HepG2 (cell line): ENCODE data around the gene IL1RL2. TPM values are rescaled to one million over a fixed set of nuclear protein-coding genes. Genes with fewer than 3 reads are reported as not detected.
A peak's percentile ranks its signal among the peaks of the same experiment; 100 is the strongest.

Source experiments
- ADNP ChIP-seq: sonication (generic); formaldehyde crosslinking; IDR thresholded peaks from 2 replicates; pipeline ENCODE4 v1.4.0; 2020; ENCODE audit warnings: missing genetic modification reagents
- ASH2L ChIP-seq: fragments of 300-600, 200-600 bp; sonication (generic); IDR thresholded peaks from 2 replicates; pipeline ENCODE4 v1.7.0; 2017; ENCODE audit warnings: low read depth, mild to moderate bottlenecking, moderate library complexity, mixed read lengths, low read length; ENCODE audit not compliant: insufficient read length
- ELF4 ChIP-seq: sonication (generic); formaldehyde crosslinking; IDR thresholded peaks from 2 replicates; pipeline ENCODE4 v1.5.0; 2020; ENCODE audit warnings: missing genetic modification reagents, mild to moderate bottlenecking, moderate library complexity, borderline replicate concordance
- GTF3A ChIP-seq: sonication (generic); formaldehyde crosslinking; conservative IDR thresholded peaks from 2 replicates; pipeline ENCODE4 v1.4.0; 2020; ENCODE audit warnings: mild to moderate bottlenecking, missing genetic modification reagents
- HNF1B ChIP-seq: sonication (generic); formaldehyde crosslinking; IDR thresholded peaks from 2 replicates; pipeline ENCODE4 v1.5.1; 2020; ENCODE audit warnings: mild to moderate bottlenecking, moderate library complexity, missing genetic modification reagents
- HNF4A ChIP-seq: sonication (generic); formaldehyde crosslinking; IDR thresholded peaks from 2 replicates; pipeline ENCODE4 v1.4.0; 2020; ENCODE audit warnings: missing genetic modification reagents
- MAFG ChIP-seq: sonication (generic); formaldehyde crosslinking; IDR thresholded peaks from 2 replicates; pipeline ENCODE4 v1.5.1; 2020; ENCODE audit warnings: mild to moderate bottlenecking, missing genetic modification reagents
- MAX ChIP-seq: IDR thresholded peaks from 2 replicates; pipeline ENCODE4 v1.6.1; 2012; ENCODE audit warnings: inconsistent platforms
- NFE2L1 ChIP-seq: sonication (generic); formaldehyde crosslinking; IDR thresholded peaks from 2 replicates; pipeline ENCODE4 v1.4.0; 2020; ENCODE audit warnings: missing genetic modification reagents, mild to moderate bottlenecking, borderline replicate concordance
- TEAD3 ChIP-seq: optimal IDR thresholded peaks from 2 replicates; pipeline ENCODE3; 2016; ENCODE audit warnings: borderline replicate concordance
- THAP9 ChIP-seq: sonication (generic); formaldehyde crosslinking; IDR thresholded peaks from 2 replicates; pipeline ENCODE4; 2020; ENCODE audit warnings: missing genetic modification reagents, mild to moderate bottlenecking, borderline replicate concordance
- TOPORS ChIP-seq: sonication (generic); formaldehyde crosslinking; IDR thresholded peaks from 2 replicates; pipeline ENCODE4 v1.8.0; 2023; ENCODE audit warnings: mild to moderate bottlenecking, missing genetic modification reagents
- ZBTB3 ChIP-seq: sonication (generic); formaldehyde crosslinking; IDR thresholded peaks from 2 replicates; pipeline ENCODE4 v1.4.0; 2020; ENCODE audit warnings: low read depth, mild to moderate bottlenecking, moderate library complexity, missing genetic modification reagents, borderline replicate concordance
- ZBTB4 ChIP-seq: sonication (generic); formaldehyde crosslinking; IDR thresholded peaks from 2 replicates; pipeline ENCODE4 v1.4.0; 2020; ENCODE audit warnings: missing genetic modification reagents, mild to moderate bottlenecking, borderline replicate concordance
- ZNF501 ChIP-seq: sonication (generic); formaldehyde crosslinking; IDR thresholded peaks from 2 replicates; pipeline ENCODE4 v1.5.1; 2020; ENCODE audit warnings: mild to moderate bottlenecking, moderate library complexity, missing genetic modification reagents
- ZNF530 ChIP-seq: sonication (generic); formaldehyde crosslinking; IDR thresholded peaks from 2 replicates; pipeline ENCODE4 v1.5.0; 2020; ENCODE audit warnings: low read depth, mild to moderate bottlenecking, missing genetic modification reagents
- ZNF557 ChIP-seq: sonication (generic); formaldehyde crosslinking; IDR thresholded peaks from 2 replicates; pipeline ENCODE4 v1.4.0; 2020; ENCODE audit warnings: missing genetic modification reagents
- ZNF558 ChIP-seq: sonication (generic); formaldehyde crosslinking; IDR thresholded peaks from 2 replicates; pipeline ENCODE4 v1.9.0; 2022; ENCODE audit warnings: mild to moderate bottlenecking, missing genetic modification reagents, borderline replicate concordance
- ZNF850 ChIP-seq: sonication (generic); formaldehyde crosslinking; conservative IDR thresholded peaks from 2 replicates; pipeline ENCODE4 v1.9.0; 2021; ENCODE audit warnings: mild to moderate bottlenecking, missing genetic modification reagents
- polyA plus RNA-seq, 8 experiments: library from polyadenylated mRNA; depleted of rRNA in 3 of 8; stranded (reverse) in 7 of 8; unstranded in 1 of 8; fragments of >200 nt; fragmentation: Illumina TruSeq in 4 of 8; extraction: Trizol in 4 of 8; gene quantifications; 2 replicates each; pipeline versions ENCODE4 v1.2.1 to v1.2.3, GENCODE V29; 2011 to 2016; ENCODE audit warnings: low read depth in 4 of 8, missing spikeins in 1 of 8, mixed read lengths in 1 of 8; ENCODE audit not compliant: insufficient read depth in 1 of 8
- total RNA-seq, 5 experiments: library from RNA; depleted of rRNA; stranded (reverse); fragments of >200 nt; fragmentation: Illumina TruSeq; extraction: Trizol; gene quantifications; 2 replicates each; pipeline ENCODE4 v1.2.3, GENCODE V29; 2016; ENCODE audit warnings: low read depth in 1 of 5

IL1RL2 gene
- total and polyA plus RNA-seq, 2 of the 13 experiments (the other 11 are each of a cell fraction or from before 2014, with no cell fraction given), result 0.03 TPM; not detected in 1

- TF ChIP-seq ELF4 (CRISPR knock-in tag) (no peak), THAP9 (CRISPR knock-in tag) (0 out of 2 replicates have a peak, but pooled peaks have one; percentile 31), ZBTB4 (CRISPR knock-in tag) (no peak), GTF3A (CRISPR knock-in tag) (no peak), TEAD3 (CRISPR knock-in tag) (peak; percentile 37), TOPORS (no peak), HNF1B (CRISPR knock-in tag) (0 out of 2 replicates have a peak, but pooled peaks have one; percentile 50), ZNF530 (CRISPR knock-in tag) (no peak), MAFG (CRISPR knock-in tag) (no peak), ZNF557 (no peak), ZBTB3 (CRISPR knock-in tag) (no peak), HNF4A (peak; percentile 46; the same call in 1 of the 2 replicates), NFE2L1 (CRISPR knock-in tag) (0 out of 2 replicates have a peak, but pooled peaks have one; percentile 5), ZNF558 (CRISPR knock-in tag) (no peak), ADNP (CRISPR knock-in tag) (no peak), ZNF501 (CRISPR knock-in tag) (peak; percentile 50; the same call in 1 of the 2 replicates), MAX (0 out of 2 replicates have a peak, but pooled peaks have one; percentile 36), ZNF850 (CRISPR knock-in tag) (no peak), ASH2L (no peak)
Observed at GRCh38 chr2:102149644-102150455, 37.0 kb upstream of the IL1RL2 start (continued).
